ENCODE results near the gene PCP2.

DNA sequence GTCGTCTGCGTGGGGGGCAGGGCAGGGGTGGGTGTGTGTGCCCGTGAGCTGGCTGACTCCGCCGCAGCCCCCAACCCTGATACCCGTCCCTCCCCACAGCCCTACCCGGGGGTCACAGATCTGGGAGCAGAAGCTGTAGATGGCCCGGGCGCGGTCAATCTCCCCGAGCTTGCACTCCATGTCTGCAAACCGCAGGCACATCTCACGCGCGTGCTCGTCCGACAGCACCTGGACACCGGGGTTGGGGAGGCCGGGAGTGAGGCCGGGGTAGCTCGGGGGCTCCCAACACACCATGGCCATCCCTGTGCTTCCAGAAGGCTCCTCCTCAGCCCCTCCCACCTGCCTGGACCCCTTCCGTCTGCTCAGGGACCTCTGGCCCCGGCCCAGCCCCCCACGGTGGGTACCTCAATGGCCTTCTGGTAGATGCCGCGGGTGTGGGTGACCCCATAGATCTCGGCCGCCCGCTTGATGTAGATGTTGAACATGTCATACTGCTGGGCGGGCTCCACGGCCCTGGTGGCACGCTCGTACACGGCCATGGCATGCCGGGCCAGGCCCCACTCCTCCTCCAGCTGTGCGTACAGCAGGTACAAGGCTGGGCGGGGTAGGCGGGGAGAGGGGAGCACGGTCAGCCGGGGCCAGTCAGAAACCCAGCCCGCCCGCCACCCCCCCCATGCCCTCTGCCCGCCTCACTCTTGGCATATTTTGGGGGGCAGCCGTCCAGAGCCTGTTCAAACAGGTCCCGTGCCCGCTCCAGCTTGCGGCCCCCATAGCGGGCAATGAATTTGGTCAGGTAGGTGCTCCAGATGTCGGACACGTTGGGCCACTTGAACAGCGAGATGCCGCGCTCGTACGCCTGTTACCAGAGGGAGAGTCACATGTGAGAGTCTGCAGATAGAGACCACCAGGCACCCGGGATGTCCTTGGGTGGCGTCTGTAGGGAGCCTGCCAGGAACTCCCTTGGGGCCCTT, 12.8 kb downstream of the PCP2 start:
- TF ChIP-seq, protein P1, sequence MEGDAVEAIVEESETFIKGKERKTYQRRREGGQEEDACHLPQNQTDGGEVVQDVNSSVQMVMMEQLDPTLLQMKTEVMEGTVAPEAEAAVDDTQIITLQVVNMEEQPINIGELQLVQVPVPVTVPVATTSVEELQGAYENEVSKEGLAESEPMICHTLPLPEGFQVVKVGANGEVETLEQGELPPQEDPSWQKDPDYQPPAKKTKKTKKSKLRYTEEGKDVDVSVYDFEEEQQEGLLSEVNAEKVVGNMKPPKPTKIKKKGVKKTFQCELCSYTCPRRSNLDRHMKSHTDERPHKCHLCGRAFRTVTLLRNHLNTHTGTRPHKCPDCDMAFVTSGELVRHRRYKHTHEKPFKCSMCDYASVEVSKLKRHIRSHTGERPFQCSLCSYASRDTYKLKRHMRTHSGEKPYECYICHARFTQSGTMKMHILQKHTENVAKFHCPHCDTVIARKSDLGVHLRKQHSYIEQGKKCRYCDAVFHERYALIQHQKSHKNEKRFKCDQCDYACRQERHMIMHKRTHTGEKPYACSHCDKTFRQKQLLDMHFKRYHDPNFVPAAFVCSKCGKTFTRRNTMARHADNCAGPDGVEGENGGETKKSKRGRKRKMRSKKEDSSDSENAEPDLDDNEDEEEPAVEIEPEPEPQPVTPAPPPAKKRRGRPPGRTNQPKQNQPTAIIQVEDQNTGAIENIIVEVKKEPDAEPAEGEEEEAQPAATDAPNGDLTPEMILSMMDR (IDR thresholded peaks at IDR 0.05): no peak
- no peak for TF ChIP-seq SMC3 (IDR thresholded peaks at IDR 0.05)
- TF ChIP-seq, protein P2, sequence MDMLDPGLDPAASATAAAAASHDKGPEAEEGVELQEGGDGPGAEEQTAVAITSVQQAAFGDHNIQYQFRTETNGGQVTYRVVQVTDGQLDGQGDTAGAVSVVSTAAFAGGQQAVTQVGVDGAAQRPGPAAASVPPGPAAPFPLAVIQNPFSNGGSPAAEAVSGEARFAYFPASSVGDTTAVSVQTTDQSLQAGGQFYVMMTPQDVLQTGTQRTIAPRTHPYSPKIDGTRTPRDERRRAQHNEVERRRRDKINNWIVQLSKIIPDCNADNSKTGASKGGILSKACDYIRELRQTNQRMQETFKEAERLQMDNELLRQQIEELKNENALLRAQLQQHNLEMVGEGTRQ (IDR thresholded peaks at IDR 0.05): no peak
- no peak for TF ChIP-seq RCOR1 (IDR thresholded peaks at IDR 0.05; ENCODE audit: low read depth, low read length)

All from A549 (cell line).